Measurements from ENCODE around the gene AMOTL2. TPM values are rescaled to one million over a fixed set of nuclear protein-coding genes. Genes with fewer than 3 reads are reported as not detected.

The AMOTL2 gene
- total and polyA plus RNA-seq, 8 donors: 23.8 to 106 (median 47.6) TPM

DNA sequence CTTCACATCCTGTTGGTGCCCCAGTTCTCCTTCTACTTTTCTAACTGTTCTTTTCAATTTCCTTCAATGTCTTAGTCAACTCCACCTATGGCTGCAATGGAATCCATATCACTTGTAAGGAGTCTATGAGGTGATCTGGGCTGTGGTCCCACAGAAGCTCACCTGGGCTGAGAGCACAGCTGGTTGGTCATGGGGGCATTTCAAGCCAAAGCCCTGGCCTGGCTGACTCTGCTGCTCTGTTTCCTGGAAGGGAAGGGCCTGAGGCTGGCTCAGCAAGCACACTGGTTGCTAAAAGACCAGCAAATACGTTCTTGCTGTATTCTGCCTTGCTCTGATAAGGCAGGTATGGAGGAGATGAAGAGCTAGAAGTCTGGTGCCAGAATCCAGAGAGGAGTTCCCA lies 29.0 kb downstream of the AMOTL2 start:
- Histone ChIP-seq H3K9me3 (peaks cover 0 to 8% of the 10 kb centered on the region in 2 donors), H3K4me3 (no peak overlapping the region), H3K4me1 (peaks cover 0 to 4% of the 10 kb centered on the region in 2 donors), H3K27me3 (no peaks in the 10 kb centered on the region), H3K27ac (no peak overlapping the region), H3K36me3 (no peaks in the 10 kb centered on the region)
- TF ChIP-seq, protein P1, sequence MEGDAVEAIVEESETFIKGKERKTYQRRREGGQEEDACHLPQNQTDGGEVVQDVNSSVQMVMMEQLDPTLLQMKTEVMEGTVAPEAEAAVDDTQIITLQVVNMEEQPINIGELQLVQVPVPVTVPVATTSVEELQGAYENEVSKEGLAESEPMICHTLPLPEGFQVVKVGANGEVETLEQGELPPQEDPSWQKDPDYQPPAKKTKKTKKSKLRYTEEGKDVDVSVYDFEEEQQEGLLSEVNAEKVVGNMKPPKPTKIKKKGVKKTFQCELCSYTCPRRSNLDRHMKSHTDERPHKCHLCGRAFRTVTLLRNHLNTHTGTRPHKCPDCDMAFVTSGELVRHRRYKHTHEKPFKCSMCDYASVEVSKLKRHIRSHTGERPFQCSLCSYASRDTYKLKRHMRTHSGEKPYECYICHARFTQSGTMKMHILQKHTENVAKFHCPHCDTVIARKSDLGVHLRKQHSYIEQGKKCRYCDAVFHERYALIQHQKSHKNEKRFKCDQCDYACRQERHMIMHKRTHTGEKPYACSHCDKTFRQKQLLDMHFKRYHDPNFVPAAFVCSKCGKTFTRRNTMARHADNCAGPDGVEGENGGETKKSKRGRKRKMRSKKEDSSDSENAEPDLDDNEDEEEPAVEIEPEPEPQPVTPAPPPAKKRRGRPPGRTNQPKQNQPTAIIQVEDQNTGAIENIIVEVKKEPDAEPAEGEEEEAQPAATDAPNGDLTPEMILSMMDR (IDR thresholded peaks at IDR 0.05): no peak
- DNase-seq (peak in 1 of 4 donors; percentile 17), ATAC-seq (no peak)
- intact Hi-C loops (cut with DNase I): no loop called here

DNA sequence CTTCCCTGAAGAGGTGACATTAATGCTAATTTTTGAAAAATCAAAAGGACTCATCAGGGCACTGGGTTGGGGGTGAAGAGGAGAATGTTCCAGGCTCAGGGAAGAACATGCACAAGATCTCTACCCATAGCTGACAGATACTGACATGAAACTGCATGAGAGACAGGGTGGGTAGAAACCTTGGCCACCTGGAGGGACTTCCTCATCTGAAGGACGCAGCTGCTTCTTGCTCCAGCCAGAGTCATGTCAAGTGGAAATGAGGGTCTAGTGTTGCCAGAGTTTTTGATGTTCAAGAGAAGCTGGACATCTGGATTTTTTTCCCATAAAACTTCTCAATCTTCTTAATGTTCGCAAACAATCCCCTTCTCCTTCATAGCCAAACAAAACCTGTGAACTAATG lies 29.7 kb downstream of the AMOTL2 start:
- no peak for DNase-seq
- H3K36me3 ChIP-seq: no peaks in the 10 kb centered on the region
- no peaks in the 10 kb centered on the region for H3K27me3 ChIP-seq
- ATAC-seq: no peak
- peaks cover 0 to 4% of the 10 kb centered on the region in 2 donors for H3K4me1 ChIP-seq
- intact Hi-C loops (cut with DNase I): no loop called here
- H3K4me3 ChIP-seq: no peak overlapping the region
- peaks cover 0 to 8% of the 10 kb centered on the region in 2 donors for H3K9me3 ChIP-seq
- TF ChIP-seq, protein P1 (IDR thresholded peaks at IDR 0.05): no peak
- no peak overlapping the region for H3K27ac ChIP-seq

GRCh38 chr3:134342259-134342658 lies 32.0 kb downstream of the AMOTL2 start:
- H3K27me3 ChIP-seq: no peaks in the 10 kb centered on the region
- no peak overlapping the region for H3K27ac ChIP-seq
- TF ChIP-seq, protein P1 (IDR thresholded peaks at IDR 0.05): no peak
- peak in 1 of 4 donors; percentile 28 for DNase-seq
- no peaks in the 10 kb centered on the region for H3K4me1 ChIP-seq
- H3K36me3 ChIP-seq: no peaks in the 10 kb centered on the region
- no peak overlapping the region for H3K4me3 ChIP-seq
- no peak for ATAC-seq
- intact Hi-C loops (cut with DNase I): no loop called here
- peaks cover 0 to 8% of the 10 kb centered on the region in 2 donors for H3K9me3 ChIP-seq

- intact Hi-C loops (cut with DNase I): no loop called here
- Histone ChIP-seq H3K27me3 (no peaks in the 10 kb centered on the region), H3K9me3 (peaks cover 0 to 1% of the 10 kb centered on the region in 2 donors), H3K4me1 (no peaks in the 10 kb centered on the region), H3K27ac (no peak overlapping the region), H3K36me3 (no peaks in the 10 kb centered on the region), H3K4me3 (no peak overlapping the region)
- ATAC-seq (no peak), DNase-seq (peak in 1 of 4 donors; percentile 22)
- TF ChIP-seq, protein P1 (IDR thresholded peaks at IDR 0.05): no peak
Observed at GRCh38 chr3:134341389-134341788, 32.9 kb downstream of the AMOTL2 start.

DNA sequence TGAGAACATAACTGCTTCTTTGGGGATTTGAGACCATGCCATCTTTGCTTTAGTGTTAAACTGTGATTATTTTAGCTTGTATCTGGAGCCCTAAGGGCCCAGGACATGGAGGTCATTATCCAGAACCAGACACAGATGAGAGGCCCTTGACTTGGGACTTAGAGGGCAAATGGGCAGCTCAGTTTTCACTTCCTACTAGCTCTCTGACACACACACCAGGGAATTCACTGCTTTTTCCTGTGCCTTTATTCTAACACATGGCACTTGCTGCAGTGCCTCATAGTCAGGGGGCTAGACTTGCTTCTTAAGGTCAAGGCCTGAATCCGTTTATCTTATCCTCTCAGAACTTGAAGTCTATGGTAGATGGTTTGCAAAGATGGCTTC lies 33.3 kb downstream of the AMOTL2 start:
- H3K36me3 ChIP-seq: no peaks in the 10 kb centered on the region
- no peaks in the 10 kb centered on the region for H3K9me3 ChIP-seq
- no peaks in the 10 kb centered on the region for H3K4me1 ChIP-seq
- no peak for DNase-seq
- no peak overlapping the region for H3K27ac ChIP-seq
- no peak for ATAC-seq
- no peaks in the 10 kb centered on the region for H3K27me3 ChIP-seq
- TF ChIP-seq, protein P1 (IDR thresholded peaks at IDR 0.05): no peak
- no peak overlapping the region for H3K4me3 ChIP-seq
- intact Hi-C loops (cut with DNase I): no loop called here

Data from left lung (tissue), 10 donors.